Spinal cord (tissue), 10 donors: ENCODE results near the gene CCT6A. TPM values are rescaled to one million over a fixed set of nuclear protein-coding genes. Genes with fewer than 3 reads are reported as not detected.
"Not testable (repeated sequence)": the region's sequence is repeated elsewhere in the genome, so short reads cannot be mapped to it uniquely, and the experiment has no call there.

Source experiments
- DNase-seq, 6 donors: peaks; one replicate each; pipeline versions ENCODE4 v3.0.0 to v3.0.0-alpha.2; 2013 to 2015; ENCODE audit warnings: low spot score in 6 of 6, low read depth in 4 of 6
- H3K27ac ChIP-seq: one replicate; pipeline ENCODE4 v1.5.1; 2013; ENCODE audit warnings: low read depth, low read length, control low read depth
- H3K27me3 ChIP-seq: one replicate; pipeline ENCODE4 v1.6.1; 2013; ENCODE audit warnings: low read length; ENCODE audit not compliant: control insufficient read depth, insufficient read depth
- H3K36me3 ChIP-seq: one replicate; pipeline ENCODE4 v1.6.1; 2013; ENCODE audit warnings: low read length; ENCODE audit not compliant: control insufficient read depth, insufficient read depth
- H3K4me1 ChIP-seq: one replicate; pipeline ENCODE4 v1.6.1; 2013; ENCODE audit warnings: low read length; ENCODE audit not compliant: control insufficient read depth, insufficient read depth
- H3K4me3 ChIP-seq: one replicate; pipeline ENCODE4 v1.5.1; 2013; ENCODE audit warnings: low read depth, low read length, control low read depth
- H3K9me3 ChIP-seq: one replicate; pipeline ENCODE4 v1.6.1; 2013; ENCODE audit warnings: low read length; ENCODE audit not compliant: control insufficient read depth, insufficient read depth
- WGBS: methylation state at CpG from one replicate; pipeline ENCODE4 v1.1.5; 2013; ENCODE audit warnings: missing lambda C conversion rate; ENCODE audit not compliant: insufficient coverage; 5-methylcytosine and 5-hydroxymethylcytosine counted together
- polyA plus RNA-seq, 2 donors: library from polyadenylated mRNA; unstranded; fragments of 120-200 nt; gene quantifications; one replicate each; pipeline ENCODE4 v1.2.1, GENCODE V29; 2013; ENCODE audit not compliant: insufficient read length in 2 of 2
- total RNA-seq, 2 donors: library from RNA; depleted of rRNA in 1 of 2; stranded (reverse); fragments of 120-200 nt in 1 of 2; fragments of >200 nt in 1 of 2; gene quantifications; one replicate each; pipeline versions ENCODE4 v1.2.3 to v1.2.4, GENCODE V29; 2013 to 2014
- donor health status: healthy.

Gene CCT6A
- total and polyA plus RNA-seq, 4 donors: 118 to 193 (median 152) TPM

DNA sequence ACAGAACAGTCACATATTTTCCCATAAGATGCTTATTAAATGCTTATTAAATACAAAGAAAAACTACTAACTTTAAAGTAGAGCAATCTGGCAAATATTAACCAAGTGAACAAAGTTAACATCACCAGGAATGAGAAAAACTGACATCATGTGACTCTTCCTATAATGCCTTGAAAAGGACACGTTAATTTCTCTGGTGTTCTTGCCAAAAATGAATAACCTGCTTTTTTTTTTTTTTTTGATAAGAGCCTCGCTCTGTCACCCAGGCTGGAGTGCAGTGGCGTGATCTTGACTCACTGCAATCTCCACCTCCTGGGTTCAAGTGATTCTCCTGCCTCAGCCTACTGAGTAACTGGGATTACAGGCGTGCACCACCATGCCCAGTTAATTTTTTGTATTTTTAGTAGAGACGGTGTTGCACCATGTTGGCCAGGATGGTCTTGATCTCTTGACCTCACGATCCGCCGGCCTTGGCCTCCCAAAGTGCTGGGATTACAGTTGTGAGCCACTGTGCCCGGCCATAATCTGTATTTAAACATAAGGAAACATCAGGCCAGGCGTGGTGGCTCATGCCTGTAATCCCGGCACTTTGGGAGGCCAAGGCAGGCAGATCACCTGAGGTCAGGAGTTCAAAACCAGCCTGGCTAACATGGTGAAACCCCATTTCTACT lies 4.0 kb upstream of the CCT6A start:
- not testable (repeated sequence) for H3K9me3 ChIP-seq, H3K4me3 ChIP-seq, H3K27ac ChIP-seq, H3K27me3 ChIP-seq, H3K36me3 ChIP-seq, DNase-seq
- WGBS: 100% methylated on average over 8 of the region's 11 CpGs
- peaks cover 11% of the 10 kb centered on the region for H3K4me1 ChIP-seq

DNA sequence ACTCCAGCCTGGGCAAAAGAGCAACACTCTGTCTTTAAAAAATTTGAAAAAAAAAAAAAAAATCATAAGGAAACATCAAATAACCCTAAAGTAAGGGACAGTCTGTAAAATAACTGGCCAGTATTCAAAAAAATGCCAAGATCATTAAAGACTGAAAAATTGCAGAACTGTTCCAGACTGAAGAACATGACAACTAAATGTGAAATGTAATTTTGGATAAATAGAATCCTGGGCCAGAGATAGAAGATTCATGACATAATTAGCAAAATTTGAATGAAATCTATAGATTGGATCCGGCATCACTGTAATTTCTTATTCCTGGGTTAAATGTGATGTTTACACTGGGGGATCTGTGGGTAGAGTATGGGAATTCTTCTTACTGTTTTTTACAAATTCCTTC lies 3.3 kb upstream of the CCT6A start:
- Histone ChIP-seq H3K4me3 (no peak overlapping the region), H3K4me1 (peaks cover 15% of the 10 kb centered on the region), H3K27ac (no peak overlapping the region), H3K36me3 (peaks cover 4% of the 10 kb centered on the region), H3K27me3 (no peaks in the 10 kb centered on the region), H3K9me3 (no peaks in the 10 kb centered on the region)
- DNase-seq: no peak
- WGBS: no CpG with 5 or more reads among the region's 1 CpG

DNA sequence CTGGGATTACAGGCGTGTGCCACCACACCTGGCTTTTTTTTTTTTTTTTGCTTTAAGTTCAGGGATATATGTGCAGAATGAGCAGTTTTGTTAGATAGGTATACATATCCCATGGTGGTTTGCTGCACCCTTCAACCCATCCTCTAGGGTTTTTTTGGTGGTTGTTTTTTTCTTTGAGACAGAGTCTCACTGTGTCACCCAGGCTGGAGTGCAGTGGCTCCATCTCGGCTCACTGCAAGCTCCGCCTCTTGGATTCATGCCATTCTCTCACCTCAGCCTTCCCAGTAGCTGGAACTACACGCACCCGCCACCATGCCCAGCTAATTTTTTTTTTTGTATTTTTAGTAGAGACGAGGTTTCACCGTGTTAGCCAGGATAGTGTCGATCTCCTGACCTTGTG lies 2.8 kb upstream of the CCT6A start:
- WGBS: no CpG with 5 or more reads among the region's 8 CpGs
- not testable (repeated sequence) for H3K27me3 ChIP-seq, H3K27ac ChIP-seq, H3K9me3 ChIP-seq, H3K4me3 ChIP-seq, H3K36me3 ChIP-seq
- DNase-seq: peak in 1 of 6 donors; percentile 4
- peaks cover 15% of the 10 kb centered on the region for H3K4me1 ChIP-seq

DNA sequence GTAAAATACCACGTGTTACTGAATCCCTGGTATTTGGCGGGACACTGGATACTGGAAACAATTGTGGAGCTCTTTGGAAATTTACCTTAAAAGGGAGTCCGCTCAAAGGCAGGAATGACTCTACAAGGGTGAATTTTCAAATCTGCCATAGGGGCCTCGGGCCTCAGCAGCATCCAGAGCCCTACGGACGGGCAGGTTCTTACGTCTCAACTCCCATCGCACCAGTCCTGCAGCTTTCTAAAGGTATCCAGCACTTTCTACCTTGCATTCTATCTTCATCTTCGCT lies 569 bp upstream of the CCT6A start:
- Histone ChIP-seq H3K4me3 (peak overlapping the region; percentile 89), H3K4me1 (peaks cover 15% of the 10 kb centered on the region), H3K9me3 (no peaks in the 10 kb centered on the region), H3K27ac (peak overlapping the region; percentile 94), H3K36me3 (peaks cover 11% of the 10 kb centered on the region), H3K27me3 (no peaks in the 10 kb centered on the region)
- no peak for DNase-seq
- 2% methylated on average over 9 of the region's 9 CpGs for WGBS

DNA sequence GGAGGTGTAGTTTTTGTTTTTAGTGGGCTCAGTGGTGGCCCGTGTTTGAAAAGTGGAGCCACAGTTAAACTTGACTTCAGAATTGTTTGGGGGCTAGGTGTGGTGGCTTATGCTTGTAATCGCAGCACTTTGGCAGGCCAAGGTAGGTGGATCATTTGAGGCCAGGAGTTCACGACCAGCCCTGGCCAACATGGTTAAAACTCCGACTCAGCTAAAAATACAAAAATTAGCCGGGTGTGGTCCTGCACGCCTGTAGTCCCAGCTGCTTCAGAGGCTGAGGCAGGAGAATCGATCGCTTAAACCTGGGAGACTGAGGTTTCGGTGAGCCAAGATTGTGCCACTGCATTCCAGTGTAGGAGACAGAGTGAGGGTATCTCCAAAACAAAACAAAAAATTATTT lies 1.8 kb downstream of the CCT6A start:
- H3K36me3 ChIP-seq: peaks cover 27% of the 10 kb centered on the region
- peaks cover 15% of the 10 kb centered on the region for H3K4me1 ChIP-seq
- no peaks in the 10 kb centered on the region for H3K27me3 ChIP-seq
- no peak overlapping the region for H3K4me3 ChIP-seq
- no peak for DNase-seq
- H3K9me3 ChIP-seq: no peaks in the 10 kb centered on the region
- no peak overlapping the region for H3K27ac ChIP-seq
- 75% methylated on average over 6 of the region's 9 CpGs for WGBS

DNA sequence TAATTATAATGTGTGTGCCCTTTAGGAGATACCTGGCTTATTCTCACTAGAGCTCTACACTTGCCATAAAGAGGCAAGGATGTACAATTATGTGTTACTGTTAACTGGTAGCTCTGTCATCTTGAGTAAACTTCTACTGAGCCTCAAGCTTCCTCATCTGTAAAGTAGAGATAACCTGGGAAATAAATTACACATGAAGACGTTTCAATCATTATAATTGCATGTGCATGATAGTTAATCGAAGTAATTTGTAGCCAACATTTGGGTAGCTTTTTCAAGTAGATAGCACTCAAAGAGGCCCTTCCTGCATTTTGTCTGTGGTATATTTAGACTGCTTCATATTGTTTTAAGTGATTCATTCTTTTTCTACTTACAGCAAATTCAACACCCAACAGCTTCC lies 2.4 kb downstream of the CCT6A start:
- no peaks in the 10 kb centered on the region for H3K27me3 ChIP-seq
- WGBS: no CpG with 5 or more reads among the region's 2 CpGs
- no peak overlapping the region for H3K4me3 ChIP-seq
- no peak for DNase-seq
- H3K4me1 ChIP-seq: peaks cover 15% of the 10 kb centered on the region
- no peak overlapping the region for H3K27ac ChIP-seq
- H3K9me3 ChIP-seq: no peaks in the 10 kb centered on the region
- H3K36me3 ChIP-seq: peaks cover 30% of the 10 kb centered on the region

DNA sequence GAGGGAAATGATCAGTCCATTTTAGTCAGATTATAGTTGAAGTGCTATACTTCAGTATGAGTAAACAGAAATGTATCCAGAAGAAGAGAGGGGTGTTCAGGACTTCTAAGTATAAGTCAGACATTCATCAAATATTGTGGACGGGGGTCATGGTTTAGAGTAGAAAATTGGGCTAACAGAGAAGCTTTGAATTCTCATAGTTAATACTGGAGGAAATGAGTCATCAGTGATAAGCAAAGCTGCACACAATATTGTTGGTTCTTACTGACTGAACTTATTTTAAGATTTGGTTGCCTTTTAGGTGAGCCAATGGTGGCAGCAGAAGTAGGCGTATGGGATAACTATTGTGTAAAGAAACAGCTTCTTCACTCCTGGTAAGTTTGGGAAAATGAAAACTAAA lies 10.8 kb downstream of the CCT6A start:
- peaks cover 25% of the 10 kb centered on the region for H3K36me3 ChIP-seq
- H3K4me3 ChIP-seq: no peak overlapping the region
- H3K27ac ChIP-seq: no peak overlapping the region
- no peaks in the 10 kb centered on the region for H3K9me3 ChIP-seq
- WGBS: 60% methylated on average over 1 of the region's 2 CpGs
- H3K27me3 ChIP-seq: no peaks in the 10 kb centered on the region
- peaks cover 5% of the 10 kb centered on the region for H3K4me1 ChIP-seq
- DNase-seq: no peak

DNA sequence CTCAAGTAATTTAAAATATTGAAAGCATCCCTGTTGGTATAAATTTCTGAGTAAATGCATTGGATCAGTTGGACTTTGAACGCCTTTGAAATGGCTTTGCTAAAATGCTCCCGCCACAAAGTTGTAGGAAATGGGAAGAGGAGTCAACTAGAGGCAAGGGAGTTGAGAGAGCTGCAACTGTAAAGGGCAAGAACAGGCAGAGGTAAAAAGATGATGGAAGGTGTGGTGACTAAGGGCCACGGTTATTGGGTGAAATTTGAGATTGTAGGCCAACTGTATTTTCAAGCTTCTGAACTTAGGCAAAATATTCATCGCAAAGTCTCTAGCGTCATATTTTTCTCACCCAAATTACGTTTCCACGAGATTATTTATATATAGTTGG lies 11.9 kb downstream of the CCT6A start:
- peaks cover 22% of the 10 kb centered on the region for H3K36me3 ChIP-seq
- peak overlapping the region; percentile 90 for H3K27ac ChIP-seq
- peaks cover 5% of the 10 kb centered on the region for H3K4me1 ChIP-seq
- H3K9me3 ChIP-seq: no peaks in the 10 kb centered on the region
- no peaks in the 10 kb centered on the region for H3K27me3 ChIP-seq
- no peak for DNase-seq
- peak overlapping the region; percentile 86 for H3K4me3 ChIP-seq
- 96% methylated on average over 3 of the region's 7 CpGs for WGBS

DNA sequence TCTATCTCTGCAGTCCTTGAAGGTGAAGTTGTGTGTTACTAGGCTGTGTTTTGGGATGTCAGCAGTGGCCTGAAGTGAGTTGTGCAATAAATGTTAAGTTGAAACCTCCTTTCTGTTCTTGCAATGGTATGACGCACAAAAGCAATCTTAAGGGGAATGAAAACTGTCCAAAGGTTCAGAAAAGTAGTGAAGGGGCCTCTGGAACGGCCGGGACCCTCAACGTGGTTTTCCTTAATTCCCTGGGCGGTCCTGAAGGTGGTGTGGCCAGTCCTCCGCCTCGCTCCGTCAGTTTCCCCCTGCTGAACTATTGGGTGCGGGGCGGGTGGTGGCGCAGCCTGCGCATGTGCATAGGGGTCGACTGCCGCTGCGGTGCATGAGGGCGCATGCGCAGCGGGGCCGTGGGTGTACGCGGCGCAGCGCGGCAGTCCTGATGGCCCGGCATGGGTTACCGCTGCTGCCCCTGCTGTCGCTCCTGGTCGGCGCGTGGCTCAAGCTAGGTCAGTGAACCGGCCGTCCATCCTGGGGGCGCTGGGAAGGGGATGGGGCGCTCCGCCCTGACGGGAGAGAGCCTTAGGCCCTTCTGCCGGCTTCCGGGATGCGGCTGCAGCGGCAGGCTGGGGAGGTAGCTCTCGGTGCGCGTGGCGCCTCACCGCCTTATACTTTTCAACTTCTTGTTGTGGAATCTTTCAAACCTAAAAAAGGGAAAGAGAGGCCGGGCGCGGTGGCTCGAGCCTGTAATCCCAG lies 12.5 kb downstream of the CCT6A start, which contains the start of gene SUMF2:
SUMF2 (plus strand) TSS at position 405 of the 744 bp plus-strand sequence; CDS start at position 431, 26 bp downstream.
- under 1% methylated on average over 49 of the region's 49 CpGs for WGBS
- H3K36me3 ChIP-seq: peaks cover 24% of the 10 kb centered on the region

DNA sequence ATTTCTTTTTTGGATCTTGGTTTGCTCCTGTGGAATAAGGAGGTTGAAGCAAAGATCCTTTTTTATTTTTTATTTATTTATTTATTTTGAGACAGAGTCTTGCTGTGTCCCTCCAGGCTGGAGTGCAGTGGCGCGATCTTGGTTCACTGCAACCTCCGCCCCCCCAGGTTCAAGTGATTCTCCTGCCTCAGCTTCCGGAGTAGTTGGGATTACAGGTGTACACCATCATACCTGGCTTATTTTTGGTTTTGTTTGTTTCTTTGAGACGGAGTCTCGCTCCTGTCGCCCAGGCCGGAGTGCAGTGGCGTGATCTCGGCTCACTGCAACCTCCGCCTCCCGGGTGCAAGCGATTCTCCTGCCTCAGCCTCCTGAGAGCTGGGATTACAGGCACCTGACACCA lies 14.8 kb downstream of the CCT6A start:
- DNase-seq, H3K27ac ChIP-seq, H3K9me3 ChIP-seq, H3K4me1 ChIP-seq, H3K27me3 ChIP-seq, H3K4me3 ChIP-seq: not testable (repeated sequence)
- H3K36me3 ChIP-seq: peaks cover 32% of the 10 kb centered on the region
- 100% methylated on average over 13 of the region's 13 CpGs for WGBS

More for the DNA sequence above, 12.5 kb downstream of the CCT6A start, which contains the start of gene SUMF2:
- Histone ChIP-seq H3K4me1 (peaks cover 5% of the 10 kb centered on the region), H3K9me3 (no peaks in the 10 kb centered on the region), H3K27me3 (no peaks in the 10 kb centered on the region), H3K27ac (peak within 1 kb of the TSS; percentile 90), H3K4me3 (peak within 1 kb of the TSS; percentile 86)
- peak in 5 of 6 donors; percentile 79 to 98 (median 88) for DNase-seq
